Measurements from ENCODE around the gene SRP19. TPM values are rescaled to one million over a fixed set of nuclear protein-coding genes. Genes with fewer than 3 reads are reported as not detected.

SRP19 gene
- total and polyA plus RNA-seq, 10 of the 15 experiments (the other 5 are each of a cell fraction or from before 2014, with no cell fraction given): 43.4 to 379 (median 156) TPM

- peak; percentile 80 for TF ChIP-seq IRF5 (IDR thresholded peaks at IDR 0.05; ENCODE audit: borderline replicate concordance)
- TF ChIP-seq CREB1 (IDR thresholded peaks at IDR 0.05; ENCODE audit: low read depth): peak; percentile 94
- no peak for TF ChIP-seq CEBPZ (IDR thresholded peaks at IDR 0.05; ENCODE audit: low read depth, low read length)
- no peak for TF ChIP-seq SUPT20H (IDR thresholded peaks at IDR 0.05; ENCODE audit: borderline replicate concordance, control insufficient read depth, low read depth, low read length)
- TF ChIP-seq REST (IDR thresholded peaks at IDR 0.05; ENCODE audit: low read depth, low read length): no peak
- no peak for TF ChIP-seq PRDM15 (CRISPR knock-in tag; IDR thresholded peaks at IDR 0.05)
- TF ChIP-seq TBL1XR1 (IDR thresholded peaks at IDR 0.05; ENCODE audit: low read depth, low read length): no peak
- TF ChIP-seq MXI1 (IDR thresholded peaks at IDR 0.05; ENCODE audit: low read depth, low read length): peak; percentile 95
- TF ChIP-seq NFXL1 (IDR thresholded peaks at IDR 0.05; ENCODE audit: borderline replicate concordance): no peak
- TF ChIP-seq SMAD5 (IDR thresholded peaks at IDR 0.05; ENCODE audit: low read depth): peak; percentile 41
- TF ChIP-seq SMAD1 (IDR thresholded peaks at IDR 0.05; ENCODE audit: low read depth, partially characterized antibody): peak; percentile 52
- TF ChIP-seq KLF5 (IDR thresholded peaks at IDR 0.05; ENCODE audit: partially characterized antibody): peak; percentile 28
- no peak for TF ChIP-seq CTCF (IDR thresholded peaks at IDR 0.05 in 2 of 3, conservative IDR thresholded peaks at IDR 0.05 in 1 of 3; ENCODE audit: control insufficient read depth in 2 of 3, extremely low read depth in 1 of 3, insufficient read depth in 1 of 3, low read depth in 3 of 3, low read length in 3 of 3)
- TF ChIP-seq IKZF2 (IDR thresholded peaks at IDR 0.05): peak; percentile 73 to 79
Observed at GRCh38 chr5:112860929-112861637, at the start of gene SRP19 (continued).

Measured in GM12878 (cell line).